HG02885 (cell line): Measurements from ENCODE around the gene RMND1.

ENCODE experiments used
- ATAC-seq: cut with Tn5 transposase; IDR thresholded peaks from one replicate; pipeline ENCODE4 v1.9.1; 2021; ENCODE audit warnings: mild to moderate bottlenecking; ENCODE audit not compliant: unreplicated experiment, poor library complexity

RMND1 gene

GRCh38 chr6:151451950-151452749, at the start of gene RMND1:
Gene RMND1 (minus strand): TSS chr6:151452126. CDS start chr6:151445811, 6,315 bp downstream.
- peak; percentile 97 for ATAC-seq

GRCh38 chr6:151499551-151499950, 47.6 kb upstream of the RMND1 start:
- ATAC-seq: no peak

GRCh38 chr6:151498327-151498726, 46.4 kb upstream of the RMND1 start:
- peak; percentile 89 for ATAC-seq

GRCh38 chr6:151497905-151498304, 46.0 kb upstream of the RMND1 start:
- ATAC-seq: peak; percentile 33

- no peak for ATAC-seq
These were observed 43.5 kb upstream of the RMND1 start for GRCh38 chr6:151495380-151495779.

- no peak for ATAC-seq
These were observed 43.0 kb upstream of the RMND1 start for GRCh38 chr6:151494936-151495320.

GRCh38 chr6:151494235-151494935, 42.5 kb upstream of the RMND1 start:
- no peak for ATAC-seq

GRCh38 chr6:151493804-151494234, 41.9 kb upstream of the RMND1 start, which contains the start of gene CCDC170:
Gene CCDC170 (plus strand): TSS chr6:151494017. CDS start chr6:151494129, 112 bp downstream.
- no peak for ATAC-seq

GRCh38 chr6:151493161-151493803, 41.4 kb upstream of the RMND1 start:
- ATAC-seq: no peak

GRCh38 chr6:151490996-151491395, 39.1 kb upstream of the RMND1 start:
- ATAC-seq: no peak

GRCh38 chr6:151488226-151488625, 36.3 kb upstream of the RMND1 start:
- no peak for ATAC-seq

GRCh38 chr6:151483994-151484393, 32.1 kb upstream of the RMND1 start:
- no peak for ATAC-seq

GRCh38 chr6:151482290-151482689, 30.4 kb upstream of the RMND1 start:
- ATAC-seq: peak; percentile 47

GRCh38 chr6:151481786-151482185, 29.9 kb upstream of the RMND1 start:
- ATAC-seq: no peak

GRCh38 chr6:151478670-151479069, 26.7 kb upstream of the RMND1 start:
- no peak for ATAC-seq

- no peak for ATAC-seq
These were observed 25.8 kb upstream of the RMND1 start for GRCh38 chr6:151477726-151478125.

GRCh38 chr6:151475653-151476523, 24.0 kb upstream of the RMND1 start:
- peak; percentile 71 for ATAC-seq

GRCh38 chr6:151464702-151465101, 12.8 kb upstream of the RMND1 start:
- ATAC-seq: no peak

GRCh38 chr6:151461673-151462072, 9.7 kb upstream of the RMND1 start:
- no peak for ATAC-seq
